Measurements from ENCODE around the gene CHST7.

CHST7 gene

DNA sequence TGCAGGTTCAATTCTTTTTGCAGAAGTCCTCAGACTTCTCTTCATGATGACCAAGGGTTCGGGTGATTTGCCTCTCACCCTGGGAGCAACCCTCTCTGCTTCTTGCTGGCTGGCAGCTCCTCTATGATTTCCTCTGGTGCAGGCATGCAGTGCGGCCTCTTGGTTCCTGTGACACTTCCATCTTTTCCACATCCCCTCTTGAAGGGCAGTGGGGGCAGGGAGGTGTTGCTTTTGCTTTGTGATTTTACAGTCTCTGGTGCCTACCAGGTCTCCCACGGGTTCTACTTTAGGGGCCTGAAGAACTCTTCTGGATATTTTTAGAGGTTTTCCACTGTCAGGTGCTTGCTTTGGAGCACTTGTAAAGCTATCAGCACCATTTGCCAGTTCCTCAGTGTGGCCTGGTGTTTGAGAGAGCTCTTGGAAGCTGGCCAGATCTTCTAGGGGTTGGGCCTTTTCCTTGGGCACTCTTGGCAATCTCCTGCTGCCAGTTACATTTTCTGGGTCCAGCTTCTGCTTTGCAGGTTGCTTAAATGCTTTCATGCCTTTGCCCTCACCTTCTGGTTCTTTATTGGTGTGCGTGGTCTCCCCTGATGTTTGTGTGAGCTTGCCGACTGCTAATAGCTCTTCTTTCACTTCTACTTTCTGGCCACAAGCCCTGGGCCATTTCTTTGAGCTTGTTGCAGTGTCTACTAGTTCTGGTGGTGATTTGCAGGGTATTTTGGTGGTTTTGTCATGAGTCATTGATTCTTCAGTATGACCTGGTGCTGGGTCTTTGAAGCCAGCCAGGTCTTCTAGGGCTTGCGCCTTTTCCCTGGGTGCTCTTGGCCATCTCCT, 11.5 kb upstream of the CHST7 start:
- in situ Hi-C loops (cut with MboI; ENCODE audit: low pct_unique_long_range_greater_than_20kb, low sequenced_read_pairs, unreplicated experiment), result no loop called here
- no peak for TF ChIP-seq CTCF (IDR thresholded peaks at IDR 0.05; ENCODE audit: extremely low read depth, insufficient read depth, missing control alignments)
- DNase-seq (ENCODE audit: low spot score), result peak; percentile 78

- in situ Hi-C loops (cut with MboI; ENCODE audit: low pct_unique_long_range_greater_than_20kb, low sequenced_read_pairs, unreplicated experiment), result no loop called here
- DNase-seq (ENCODE audit: low spot score), result no peak
- no peak for TF ChIP-seq CTCF (IDR thresholded peaks at IDR 0.05; ENCODE audit: extremely low read depth, insufficient read depth, missing control alignments)
Observed at GRCh38 chrX:46567388-46567787, 6.2 kb upstream of the CHST7 start.

DNA sequence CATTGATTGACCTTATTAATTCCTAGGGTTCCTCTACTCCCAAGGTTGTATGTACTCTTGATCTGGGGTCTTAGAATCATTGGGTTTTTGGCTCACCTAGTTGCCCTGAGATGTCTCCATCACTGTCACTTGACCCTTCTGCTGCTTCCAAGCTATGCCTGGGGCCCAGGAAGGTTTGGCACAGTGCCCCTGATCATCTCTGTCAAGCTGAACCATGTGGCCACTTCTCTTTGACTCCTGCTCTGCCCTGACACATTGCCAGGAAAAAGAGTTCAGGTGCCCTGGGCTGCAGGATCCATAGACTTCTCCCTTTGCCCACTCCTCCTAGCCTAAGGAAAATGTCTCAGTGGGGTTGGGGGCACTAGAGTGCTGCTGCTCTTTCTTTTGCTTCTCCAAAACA, 3.9 kb upstream of the CHST7 start:
- DNase-seq (ENCODE audit: low spot score), result no peak
- in situ Hi-C loops (cut with MboI; ENCODE audit: low pct_unique_long_range_greater_than_20kb, low sequenced_read_pairs, unreplicated experiment), result no loop called here
- no peak for TF ChIP-seq CTCF (IDR thresholded peaks at IDR 0.05; ENCODE audit: extremely low read depth, insufficient read depth, missing control alignments)

GRCh38 chrX:46571423-46572339, 1.9 kb upstream of the CHST7 start:
- in situ Hi-C loops (cut with MboI; ENCODE audit: low pct_unique_long_range_greater_than_20kb, low sequenced_read_pairs, unreplicated experiment), result no loop called here
- DNase-seq (ENCODE audit: low spot score), result peak; percentile 41
- TF ChIP-seq CTCF (IDR thresholded peaks at IDR 0.05; ENCODE audit: extremely low read depth, insufficient read depth, missing control alignments), result no peak

DNA sequence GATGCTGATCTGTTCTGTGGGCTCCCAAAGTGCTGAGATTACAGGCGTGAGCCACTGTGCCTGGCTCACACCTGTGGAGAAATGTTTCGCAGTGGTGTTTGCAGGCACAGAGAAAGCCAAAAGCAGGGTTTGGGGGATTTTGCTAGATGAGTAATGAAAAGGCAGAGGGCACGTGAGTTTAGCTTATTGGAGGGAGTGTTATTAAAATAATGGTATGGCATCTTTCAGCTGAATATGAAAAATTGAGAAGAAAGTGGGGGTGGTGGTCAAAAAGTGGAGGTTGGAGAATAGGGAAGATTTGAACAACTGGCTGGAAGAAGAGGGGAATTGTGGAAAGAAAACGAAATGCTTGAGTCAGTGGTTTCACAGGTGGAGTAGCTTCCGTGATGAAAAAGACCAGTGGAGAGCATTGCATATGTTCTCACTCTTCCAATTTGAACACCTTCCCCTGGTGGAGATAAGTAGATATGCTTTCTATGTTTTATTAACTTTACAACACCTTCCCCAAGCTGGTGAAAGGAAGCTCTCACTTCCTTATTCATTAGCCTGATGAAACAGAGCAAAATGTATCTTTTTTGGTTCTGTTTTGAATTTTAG, 1.1 kb upstream of the CHST7 start:
- in situ Hi-C loops (cut with MboI; ENCODE audit: low pct_unique_long_range_greater_than_20kb, low sequenced_read_pairs, unreplicated experiment), result no loop called here
- peak; percentile 25 for TF ChIP-seq CTCF (IDR thresholded peaks at IDR 0.05; ENCODE audit: extremely low read depth, insufficient read depth, missing control alignments)
- DNase-seq (ENCODE audit: low spot score), result peak; percentile 64
